Upper lobe of left lung (tissue), 4 donors: ENCODE data around the gene MAGT1.

Source experiments
- CTCF ChIP-seq, 6 experiments: fragments of 450-650 bp in 4 of 6; fragments of 200-600 bp in 2 of 6; sonication (generic) in 2 of 6; IDR thresholded peaks; one replicate each; pipeline ENCODE4 v1.5.1; 2016 to 2019; ENCODE audit warnings: antibody characterized with exemption in 6 of 6
- POLR2AphosphoS5 ChIP-seq, 2 donors: sonication (generic); formaldehyde crosslinking; IDR thresholded peaks; one replicate each; pipeline ENCODE4 v1.5.1; 2017; ENCODE audit warnings: antibody characterized with exemption in 2 of 2

GRCh38 chrX:77814210-77814609, 81.0 kb downstream of the MAGT1 start:
- no peak for TF ChIP-seq CTCF (IDR thresholded peaks at IDR 0.05)
- TF ChIP-seq POLR2AphosphoS5 (IDR thresholded peaks at IDR 0.05): no peak
